ENCODE data around the gene TRAIP. TPM values are rescaled to one million over a fixed set of nuclear protein-coding genes. Genes with fewer than 3 reads are reported as not detected.
A peak's percentile ranks its signal among the peaks of the same experiment; 100 is the strongest.

Gene TRAIP
- total RNA-seq, 4 donors from 2014 or later = 1.5 to 12.2 (median 2.8) TPM

DNA sequence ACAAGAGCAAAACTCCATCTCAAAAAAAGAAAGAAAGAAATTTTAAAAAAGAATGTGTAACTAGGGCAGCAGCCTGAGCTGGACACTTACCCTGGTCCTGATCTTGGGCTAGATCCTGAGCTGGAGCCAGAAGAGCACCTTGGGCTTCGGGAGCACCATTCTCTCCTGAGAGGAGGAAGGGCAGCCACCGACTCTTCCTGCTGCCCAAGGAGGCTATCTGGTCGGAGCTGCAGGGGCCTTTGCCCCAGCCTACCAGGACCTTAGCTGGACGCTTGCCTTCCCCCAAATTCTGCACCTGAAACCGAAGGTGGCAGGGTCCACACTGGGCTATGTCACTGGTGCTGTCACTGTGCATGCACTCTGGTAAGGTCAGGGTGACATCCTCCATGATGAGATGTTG is 20.2 kb upstream of the TRAIP start:
- no peaks in the 10 kb centered on the region for H3K9me3 ChIP-seq
- no peaks in the 10 kb centered on the region for H3K36me3 ChIP-seq
- H3K27ac ChIP-seq = no peak overlapping the region
- no peaks in the 10 kb centered on the region for H3K27me3 ChIP-seq
- peaks cover 0 to 14% (median 4%) of the 10 kb centered on the region in 4 donors for H3K4me1 ChIP-seq
- 92 to 94% methylated on average over 5 of the region's 5 CpGs for WGBS, 2 donors
- TF ChIP-seq, protein P1, sequence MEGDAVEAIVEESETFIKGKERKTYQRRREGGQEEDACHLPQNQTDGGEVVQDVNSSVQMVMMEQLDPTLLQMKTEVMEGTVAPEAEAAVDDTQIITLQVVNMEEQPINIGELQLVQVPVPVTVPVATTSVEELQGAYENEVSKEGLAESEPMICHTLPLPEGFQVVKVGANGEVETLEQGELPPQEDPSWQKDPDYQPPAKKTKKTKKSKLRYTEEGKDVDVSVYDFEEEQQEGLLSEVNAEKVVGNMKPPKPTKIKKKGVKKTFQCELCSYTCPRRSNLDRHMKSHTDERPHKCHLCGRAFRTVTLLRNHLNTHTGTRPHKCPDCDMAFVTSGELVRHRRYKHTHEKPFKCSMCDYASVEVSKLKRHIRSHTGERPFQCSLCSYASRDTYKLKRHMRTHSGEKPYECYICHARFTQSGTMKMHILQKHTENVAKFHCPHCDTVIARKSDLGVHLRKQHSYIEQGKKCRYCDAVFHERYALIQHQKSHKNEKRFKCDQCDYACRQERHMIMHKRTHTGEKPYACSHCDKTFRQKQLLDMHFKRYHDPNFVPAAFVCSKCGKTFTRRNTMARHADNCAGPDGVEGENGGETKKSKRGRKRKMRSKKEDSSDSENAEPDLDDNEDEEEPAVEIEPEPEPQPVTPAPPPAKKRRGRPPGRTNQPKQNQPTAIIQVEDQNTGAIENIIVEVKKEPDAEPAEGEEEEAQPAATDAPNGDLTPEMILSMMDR (IDR thresholded peaks at IDR 0.05) = no peak
- TF ChIP-seq EP300 (IDR thresholded peaks at IDR 0.05) (no peak), POLR2A (IDR thresholded peaks at IDR 0.05) (no peak)
- DNase-seq (ENCODE audit: low spot score in 2 of 2) = no peak
- no peak overlapping the region for H3K4me3 ChIP-seq

DNA sequence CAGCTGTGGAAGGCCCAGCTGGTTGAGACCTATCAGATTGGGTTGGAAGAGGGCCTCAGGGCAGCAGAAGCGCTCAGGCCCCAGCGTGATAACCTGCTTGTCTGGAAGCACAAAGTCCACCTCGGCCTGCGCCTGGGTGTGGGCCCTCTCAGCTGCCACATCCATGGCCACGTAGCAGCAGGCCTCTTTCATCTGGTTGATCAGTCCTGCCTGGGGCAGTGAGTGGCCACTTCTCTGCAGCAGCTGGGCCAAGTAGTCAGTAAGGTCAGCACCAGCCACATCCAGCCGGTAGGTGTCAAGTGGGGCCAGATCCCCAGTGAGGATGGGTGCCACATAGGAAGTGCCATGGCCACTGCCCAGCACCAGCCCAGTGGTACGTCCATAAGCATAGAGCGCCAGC is 17.3 kb upstream of the TRAIP start:
- H3K27ac ChIP-seq = no peak overlapping the region
- WGBS, 2 donors = 85 to 94% methylated on average over 6 to 7 of the region's 8 CpGs
- DNase-seq (ENCODE audit: low spot score in 2 of 2) = no peak
- H3K36me3 ChIP-seq = no peaks in the 10 kb centered on the region
- H3K4me1 ChIP-seq = peaks cover 0 to 21% (median 15%) of the 10 kb centered on the region in 4 donors
- peaks cover 0 to 19% of the 10 kb centered on the region in 2 donors for H3K27me3 ChIP-seq
- TF ChIP-seq EP300 (IDR thresholded peaks at IDR 0.05) (no peak), POLR2A (IDR thresholded peaks at IDR 0.05) (no peak)
- TF ChIP-seq, protein P1 (IDR thresholded peaks at IDR 0.05) = no peak
- H3K4me3 ChIP-seq = no peak overlapping the region
- no peaks in the 10 kb centered on the region for H3K9me3 ChIP-seq

DNA sequence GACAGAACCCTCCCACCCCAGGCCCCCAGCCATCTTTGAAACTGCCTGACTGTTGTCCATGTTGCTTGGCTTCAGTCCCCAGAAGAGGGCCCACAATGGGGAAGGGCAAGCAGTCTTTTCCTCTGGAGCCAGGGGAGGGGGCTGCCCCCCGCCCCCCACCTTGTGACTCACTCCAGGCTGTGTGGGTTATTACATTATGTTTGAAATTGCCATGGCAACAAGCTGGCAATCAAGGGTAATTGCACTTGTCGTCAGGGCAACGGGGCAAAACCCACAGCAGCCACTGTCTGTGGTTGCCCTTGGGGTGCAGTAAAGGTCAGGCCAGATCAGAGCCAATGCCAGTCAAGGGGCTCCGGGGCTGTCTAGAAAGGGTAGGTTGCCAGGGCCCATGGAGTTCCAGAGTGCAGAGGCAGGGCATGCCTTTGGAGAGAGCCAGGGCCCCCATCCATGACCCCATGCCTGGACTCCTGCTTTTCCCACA is 16.5 kb upstream of the TRAIP start:
- TF ChIP-seq, protein P1 (IDR thresholded peaks at IDR 0.05) = no peak
- TF ChIP-seq POLR2A (IDR thresholded peaks at IDR 0.05) (no peak), EP300 (IDR thresholded peaks at IDR 0.05) (no peak)
- peaks cover 0 to 27% of the 10 kb centered on the region in 2 donors for H3K27me3 ChIP-seq
- peaks cover 0 to 21% (median 15%) of the 10 kb centered on the region in 4 donors for H3K4me1 ChIP-seq
- no peak overlapping the region for H3K4me3 ChIP-seq
- WGBS, 2 donors = 37 to 50% methylated on average over 4 of the region's 4 CpGs
- H3K9me3 ChIP-seq = no peaks in the 10 kb centered on the region
- no peak for DNase-seq (ENCODE audit: low spot score in 2 of 2)
- H3K27ac ChIP-seq = no peak overlapping the region
- H3K36me3 ChIP-seq = no peaks in the 10 kb centered on the region

DNA sequence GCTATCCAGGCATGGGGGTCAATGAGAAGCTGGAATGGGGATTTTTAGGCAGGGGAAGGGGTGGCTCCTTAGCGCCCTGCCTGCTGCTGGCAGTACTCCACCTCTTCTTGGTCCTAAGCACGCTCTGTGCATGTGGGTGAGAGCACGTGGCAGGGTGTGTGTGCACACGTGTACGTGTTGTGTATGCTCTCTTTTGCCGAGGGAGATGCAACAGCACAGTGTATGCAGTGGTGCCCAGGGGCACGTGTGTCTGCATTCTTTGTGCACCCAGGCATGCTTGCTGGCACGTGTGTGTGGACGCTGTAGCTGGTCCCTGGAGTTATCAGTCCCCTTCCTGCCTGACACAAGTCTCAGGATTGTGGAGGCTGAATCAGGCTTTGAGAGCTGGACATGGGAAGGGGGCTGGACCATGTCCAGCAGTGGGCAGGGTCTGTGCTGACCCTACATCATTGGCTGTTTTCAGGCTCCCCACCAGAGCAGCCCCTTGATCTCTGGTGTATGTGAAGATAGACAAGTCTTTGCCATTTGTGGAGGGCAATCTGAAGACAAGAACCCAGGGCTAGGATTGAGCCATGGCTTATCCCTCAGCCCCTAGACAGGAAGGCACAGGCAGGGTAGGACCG is 15.3 kb upstream of the TRAIP start:
- no peaks in the 10 kb centered on the region for H3K9me3 ChIP-seq
- DNase-seq (ENCODE audit: low spot score in 2 of 2) = no peak
- H3K36me3 ChIP-seq = no peaks in the 10 kb centered on the region
- TF ChIP-seq, protein P1 (IDR thresholded peaks at IDR 0.05) = no peak
- TF ChIP-seq EP300 (IDR thresholded peaks at IDR 0.05) (no peak), POLR2A (IDR thresholded peaks at IDR 0.05) (no peak)
- no peak overlapping the region for H3K4me3 ChIP-seq
- 59 to 60% methylated on average over 10 of the region's 10 CpGs for WGBS, 2 donors
- peaks cover 0 to 35% of the 10 kb centered on the region in 2 donors for H3K27me3 ChIP-seq
- H3K4me1 ChIP-seq = peaks cover 0 to 21% (median 15%) of the 10 kb centered on the region in 4 donors
- H3K27ac ChIP-seq = no peak overlapping the region

DNA sequence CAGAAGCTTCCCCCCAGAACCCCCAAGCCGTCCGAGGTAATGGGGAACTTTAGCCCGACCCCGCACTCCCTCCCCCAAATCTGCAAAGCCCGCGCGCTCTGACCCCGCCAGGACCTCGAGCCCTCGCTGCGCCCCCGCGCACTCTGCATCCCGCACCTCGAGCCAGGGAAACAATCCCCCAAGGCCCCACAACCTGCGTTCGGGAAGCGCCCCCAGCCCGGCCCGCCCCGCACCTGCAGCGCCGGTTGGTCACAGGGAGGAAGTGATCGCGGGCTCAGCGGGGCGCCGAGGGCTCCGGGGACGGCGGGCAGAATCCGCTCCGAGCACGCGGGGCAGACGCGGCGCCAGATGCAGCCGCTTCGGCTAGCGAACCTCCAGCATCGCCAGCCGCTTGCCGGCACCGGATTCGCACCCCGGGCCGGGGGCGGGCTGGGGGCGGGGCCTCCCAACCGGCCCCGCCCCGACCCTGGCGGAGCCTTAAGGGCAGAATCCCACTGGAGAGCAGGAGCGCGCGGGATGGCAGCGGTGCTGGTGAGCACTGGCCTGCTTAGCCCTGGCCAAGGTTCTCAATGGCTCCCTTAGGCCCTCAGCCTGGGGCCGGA is 13.3 kb upstream of the TRAIP start, which contains the start of gene CAMKV:
Gene CAMKV (minus strand): TSS at position 382 of the 602 bp plus-strand sequence. CDS start 7,518 bp downstream, outside the sequence.
- peaks cover 0 to 38% of the 10 kb centered on the region in 2 donors for H3K27me3 ChIP-seq
- H3K4me1 ChIP-seq = peaks cover 0 to 21% (median 15%) of the 10 kb centered on the region in 4 donors
- DNase-seq (ENCODE audit: low spot score in 2 of 2) = no peak
- 2 to 6% methylated on average over 5 to 15 of the region's 59 CpGs for WGBS, 2 donors
- no peaks in the 10 kb centered on the region for H3K9me3 ChIP-seq
- H3K27ac ChIP-seq = no peak within 1 kb of the TSS
- no peaks in the 10 kb centered on the region for H3K36me3 ChIP-seq
- TF ChIP-seq EP300 (IDR thresholded peaks at IDR 0.05) = no peak
- H3K4me3 ChIP-seq = peak within 1 kb of the TSS; percentile 13 to 48 (median 28)

All from tibial nerve (tissue), 4 donors.